ENCODE results near the gene ACIN1. TPM values are rescaled to one million over a fixed set of nuclear protein-coding genes. Genes with fewer than 3 reads are reported as not detected.

The ACIN1 gene
- total RNA-seq, 1 donor from 2014 or later: 137 TPM

GRCh38 chr14:23074906-23075305 lies 20.0 kb downstream of the ACIN1 start:
- peaks cover 43% of the 10 kb centered on the region for H3K4me1 Mint-ChIP-seq (ENCODE audit: low read depth)
- no peaks in the 10 kb centered on the region for H3K9me3 Mint-ChIP-seq (ENCODE audit: low read depth)
- no peak overlapping the region for H3K27ac Mint-ChIP-seq (ENCODE audit: unreplicated experiment)
- no peak overlapping the region for H3K4me3 Mint-ChIP-seq (ENCODE audit: unreplicated experiment)
- peaks cover 23% of the 10 kb centered on the region for H3K36me3 Mint-ChIP-seq (ENCODE audit: low read depth)
- no peak for TF ChIP-seq CTCF (IDR thresholded peaks at IDR 0.05)
- no peak for DNase-seq (ENCODE audit: low spot score)
- no peaks in the 10 kb centered on the region for H3K27me3 Mint-ChIP-seq (ENCODE audit: low read depth)

- H3K27me3 Mint-ChIP-seq (ENCODE audit: low read depth): no peaks in the 10 kb centered on the region
- peaks cover 35% of the 10 kb centered on the region for H3K4me1 Mint-ChIP-seq (ENCODE audit: low read depth)
- no peak for DNase-seq (ENCODE audit: low spot score)
- peak overlapping the region; percentile 95 for H3K27ac Mint-ChIP-seq (ENCODE audit: unreplicated experiment)
- peak overlapping the region; percentile 86 for H3K4me3 Mint-ChIP-seq (ENCODE audit: unreplicated experiment)
- no peaks in the 10 kb centered on the region for H3K9me3 Mint-ChIP-seq (ENCODE audit: low read depth)
- peaks cover 12% of the 10 kb centered on the region for H3K36me3 Mint-ChIP-seq (ENCODE audit: low read depth)
- TF ChIP-seq CTCF (IDR thresholded peaks at IDR 0.05): no peak
Measured at GRCh38 chr14:23071921-23072539, 22.9 kb downstream of the ACIN1 start.

GRCh38 chr14:23071244-23071920 lies 23.6 kb downstream of the ACIN1 start:
- Mint-ChIP-seq H3K36me3 (ENCODE audit: low read depth) (peaks cover 13% of the 10 kb centered on the region), H3K4me1 (ENCODE audit: low read depth) (peaks cover 35% of the 10 kb centered on the region), H3K27ac (ENCODE audit: unreplicated experiment) (peak overlapping the region; percentile 95), H3K27me3 (ENCODE audit: low read depth) (no peaks in the 10 kb centered on the region), H3K9me3 (ENCODE audit: low read depth) (no peaks in the 10 kb centered on the region), H3K4me3 (ENCODE audit: unreplicated experiment) (peak overlapping the region; percentile 86)
- DNase-seq (ENCODE audit: low spot score): no peak
- no peak for TF ChIP-seq CTCF (IDR thresholded peaks at IDR 0.05)

GRCh38 chr14:23070262-23071129 lies 24.4 kb downstream of the ACIN1 start:
- Mint-ChIP-seq H3K27ac (ENCODE audit: unreplicated experiment) (peak overlapping the region; percentile 95), H3K4me3 (ENCODE audit: unreplicated experiment) (peak overlapping the region; percentile 86), H3K27me3 (ENCODE audit: low read depth) (no peaks in the 10 kb centered on the region), H3K9me3 (ENCODE audit: low read depth) (no peaks in the 10 kb centered on the region), H3K4me1 (ENCODE audit: low read depth) (peaks cover 40% of the 10 kb centered on the region), H3K36me3 (ENCODE audit: low read depth) (peaks cover 18% of the 10 kb centered on the region)
- no peak for DNase-seq (ENCODE audit: low spot score)
- TF ChIP-seq CTCF (IDR thresholded peaks at IDR 0.05): no peak

- Mint-ChIP-seq H3K4me1 (ENCODE audit: low read depth) (peaks cover 40% of the 10 kb centered on the region), H3K27ac (ENCODE audit: unreplicated experiment) (peak overlapping the region; percentile 36), H3K9me3 (ENCODE audit: low read depth) (no peaks in the 10 kb centered on the region), H3K36me3 (ENCODE audit: low read depth) (peaks cover 16% of the 10 kb centered on the region), H3K4me3 (ENCODE audit: unreplicated experiment) (no peak overlapping the region), H3K27me3 (ENCODE audit: low read depth) (no peaks in the 10 kb centered on the region)
- TF ChIP-seq CTCF (IDR thresholded peaks at IDR 0.05): no peak
- DNase-seq (ENCODE audit: low spot score): no peak
Measured at GRCh38 chr14:23069413-23069806, 25.5 kb downstream of the ACIN1 start.
